Caco-2 (cell line): ENCODE data around the gene CABLES2. TPM values are rescaled to one million over a fixed set of nuclear protein-coding genes. Genes with fewer than 3 reads are reported as not detected.

Source experiments
- BruUV-seq: library from RNA; stranded (reverse); fragments of 400-500 nt; replicated peaks from 2 replicates; lab custom pipeline; 2021; lab: Mats Ljungman, UMichigan
- CTCF ChIA-PET: fragments of 300-600 bp; sonication (Branson Sonifier 250); formaldehyde crosslinking; loops from one replicate; lab custom pipeline; 2022; ENCODE audit warnings: antibody characterized with exemption; lab: Charles Lee
- POLR2A ChIA-PET: fragments of 300-600 bp; sonication (Branson Sonifier 250); formaldehyde crosslinking; loops from one replicate; lab custom pipeline; 2022; ENCODE audit warnings: antibody characterized with exemption; lab: Charles Lee
- DNase-seq, 2 experiments: peaks; one replicate each; pipeline versions ENCODE4 v3.0.0 to v3.0.0-alpha.2; 2020 to 2022
- H3K27me3 ChIP-seq: replicated peaks from 2 replicates; pipeline ENCODE4 v1.6.0; 2011; ENCODE audit warnings: low read length; ENCODE audit not compliant: control insufficient read depth, insufficient read depth
- H3K36me3 ChIP-seq: 2 replicates; pipeline ENCODE4 v1.5.1; 2011; ENCODE audit warnings: low read length; ENCODE audit not compliant: control insufficient read depth, insufficient read depth
- H3K4me1 ChIP-seq: fragments of 250-450 bp; sonication (Bioruptor Pico); 2 replicates; pipeline ENCODE4 v1.5.1; 2020; ENCODE audit warnings: mild to moderate bottlenecking
- H3K4me3 ChIP-seq: 2 replicates; pipeline ENCODE4 v1.5.1; 2011; ENCODE audit warnings: low read depth, mild to moderate bottlenecking, control low read depth, low read length
- H3K9me3 ChIP-seq: fragments of 250-450 bp; sonication (Bioruptor Pico); 2 replicates; pipeline ENCODE4 v1.5.1; 2020; ENCODE audit warnings: mild to moderate bottlenecking, moderate library complexity
- H3K27ac Mint-ChIP-seq: one replicate; pipeline ENCODE4 v1.8.0; 2022; ENCODE audit warnings: mixed read lengths; ENCODE audit not compliant: unreplicated experiment
- H3K27me3 Mint-ChIP-seq: one replicate; pipeline ENCODE4 v1.8.0; 2022; ENCODE audit warnings: mixed read lengths; ENCODE audit not compliant: insufficient read depth, unreplicated experiment
- H3K36me3 Mint-ChIP-seq: one replicate; pipeline ENCODE4 v1.8.0; 2022; ENCODE audit warnings: mild to moderate bottlenecking, mixed read lengths; ENCODE audit not compliant: insufficient read depth, unreplicated experiment
- H3K4me1 Mint-ChIP-seq: one replicate; pipeline ENCODE4 v1.8.0; 2022; ENCODE audit warnings: low read depth, mixed read lengths; ENCODE audit not compliant: unreplicated experiment
- H3K4me3 Mint-ChIP-seq: one replicate; pipeline ENCODE4 v1.8.0; 2022; ENCODE audit warnings: mild to moderate bottlenecking, moderate library complexity, mixed read lengths; ENCODE audit not compliant: unreplicated experiment
- H3K9me3 Mint-ChIP-seq: one replicate; pipeline ENCODE4 v1.8.0; 2022; ENCODE audit warnings: mixed read lengths; ENCODE audit not compliant: unreplicated experiment
- CTCF ChIP-seq, 2 experiments: fragments of 200-600 bp in 1 of 2; IDR thresholded peaks; 1 replicate in 1 of 2; 2 replicates in 1 of 2; pipeline versions ENCODE4 v1.5.1 to v1.8.0; 2011 to 2022; ENCODE audit warnings: antibody characterized with exemption in 1 of 2, control low read depth in 1 of 2, inconsistent platforms in 1 of 2, low read depth in 1 of 2, low read length in 1 of 2, mild to moderate bottlenecking in 1 of 2, moderate library complexity in 1 of 2; ENCODE audit not compliant: insufficient read depth in 1 of 2, severe bottlenecking in 1 of 2, unreplicated experiment in 1 of 2
- intact Hi-C: fragments of 100-400 bp; cut with micrococcal nuclease; formaldehyde crosslinking; loops from one replicate; pipeline ENCODE4 v1.10.0; 2022; ENCODE audit not compliant: unreplicated experiment
- total RNA-seq: library from RNA; stranded (reverse); gene quantifications from 2 replicates; pipeline ENCODE4 v1.2.3, GENCODE V29; 2022

CABLES2 gene
- total RNA-seq, 1 experiment from 2014 or later = 36.4 TPM

GRCh38 chr20:62381842-62382241 lies 25.2 kb downstream of the CABLES2 start:
- Mint-ChIP-seq H3K36me3 (peaks cover 47% of the 10 kb centered on the region), H3K27me3 (no peaks in the 10 kb centered on the region), H3K4me3 (no peak overlapping the region), H3K9me3 (peaks cover 12% of the 10 kb centered on the region), H3K27ac (peak overlapping the region; percentile 0), H3K4me1 (peaks cover 13% of the 10 kb centered on the region)
- ChIA-PET CTCF (interaction anchor here (0.8 to 2.9 kb wide), 15 partner anchors 9 to 235 kb away, joined by 3 to 188 read pairs (median 8); partner anchors contain the start of gene LAMA5), POLR2A (interaction anchor here (1.0 to 1.8 kb wide), 2 partner anchors 15 to 18 kb away, joined by 4 to 32 read pairs; partner anchors contain the start of gene LAMA5)
- TF ChIP-seq CTCF (IDR thresholded peaks at IDR 0.05; ENCODE audit: insufficient read depth in 1 of 2, low read depth in 1 of 2, low read length in 1 of 2, severe bottlenecking in 1 of 2, unreplicated experiment in 1 of 2) = no peak
- no peaks in the 10 kb centered on the region for H3K9me3 ChIP-seq
- no peaks in the 10 kb centered on the region for H3K27me3 ChIP-seq
- no TSS peak for BruUV-seq
- no peak overlapping the region for H3K4me3 ChIP-seq
- H3K36me3 ChIP-seq = peaks cover 1% of the 10 kb centered on the region; the same call in 1 of the 2 replicates
- intact Hi-C loops = loop anchor here (1.0 to 5.0 kb wide), 3 partner anchors 20 to 80 kb away; partner anchors contain the start of gene ADRM1
- DNase-seq = no peak
- peaks cover 38% of the 10 kb centered on the region for H3K4me1 ChIP-seq

- no TSS peak for BruUV-seq
- H3K27ac Mint-ChIP-seq = peak overlapping the region; percentile 9
- no peak for DNase-seq
These were observed 25.8 kb downstream of the CABLES2 start for GRCh38 chr20:62381202-62381797.

More at GRCh38 chr20:62381202-62381797, 25.8 kb downstream of the CABLES2 start:
- ChIA-PET POLR2A (no interaction called here), CTCF (interaction anchor here (1.6 to 2.9 kb wide), 4 partner anchors 15 to 236 kb away, joined by 7 to 188 read pairs (median 10); partner anchors contain the start of gene LAMA5)
- Histone ChIP-seq H3K4me1 (peaks cover 43% of the 10 kb centered on the region), H3K36me3 (peaks cover 1% of the 10 kb centered on the region; the same call in 1 of the 2 replicates), H3K4me3 (no peak overlapping the region), H3K27me3 (no peaks in the 10 kb centered on the region), H3K9me3 (no peaks in the 10 kb centered on the region)
- H3K27me3 Mint-ChIP-seq = no peaks in the 10 kb centered on the region
- no peak for TF ChIP-seq CTCF (IDR thresholded peaks at IDR 0.05; ENCODE audit: insufficient read depth in 1 of 2, low read depth in 1 of 2, low read length in 1 of 2, severe bottlenecking in 1 of 2, unreplicated experiment in 1 of 2)
- intact Hi-C loops = loop anchor here (5.0 kb wide), 1 partner anchor 39 kb away; no protein-coding TSS in a partner anchor
- H3K4me1 Mint-ChIP-seq = peaks cover 13% of the 10 kb centered on the region
- no peak overlapping the region for H3K4me3 Mint-ChIP-seq
- H3K9me3 Mint-ChIP-seq = peaks cover 12% of the 10 kb centered on the region
- H3K36me3 Mint-ChIP-seq = peaks cover 42% of the 10 kb centered on the region
